Endothelial cell of umbilical vein (primary cell): ENCODE measurements around the gene PHLDB2. TPM values are rescaled to one million over a fixed set of nuclear protein-coding genes. Genes with fewer than 3 reads are reported as not detected.

Experiments
- BruUV-seq: library from RNA; stranded (reverse); fragments of 400-500 nt; replicated peaks from 2 replicates; lab custom pipeline; 2021; lab: Mats Ljungman, UMichigan
- CTCF ChIA-PET: fragments of 300-600, 350-600 bp; sonication (Branson Sonifier 250); formaldehyde crosslinking; loops from one replicate; lab custom pipeline; 2021; ENCODE audit warnings: antibody characterized with exemption, inconsistent platforms; lab: Charles Lee
- POLR2A ChIA-PET: fragments of 300-600, 350-600 bp; sonication (Branson Sonifier 250); formaldehyde crosslinking; loops from one replicate; lab custom pipeline; 2021; ENCODE audit warnings: antibody characterized with exemption, inconsistent platforms; lab: Charles Lee
- DNase-seq: peaks from one replicate; pipeline ENCODE4 v3.0.0-alpha.2; 2011; ENCODE audit warnings: low read depth, low spot score
- FAIRE-seq: peaks from 2 replicates; lab custom pipeline; 2011; peaks lifted over from hg19 to GRCh38; lab: Jason Lieb, UNC
- H2AFZ ChIP-seq: 2 replicates; pipeline ENCODE4 v1.6.0; 2012; ENCODE audit warnings: low read depth, low read length, control low read depth, inconsistent platforms
- H3K27ac ChIP-seq: 2 replicates; pipeline ENCODE4 v1.5.1; 2011; ENCODE audit warnings: low read depth, mild to moderate bottlenecking, control low read depth, low read length, moderate library complexity; ENCODE audit not compliant: insufficient read depth
- H3K27me3 ChIP-seq, 2 experiments: 2 replicates each; pipeline versions ENCODE4 v1.6.0 to v1.6.1; 2011; ENCODE audit warnings: low read length in 2 of 2, mixed read lengths in 1 of 2; ENCODE audit not compliant: control insufficient read depth in 2 of 2, insufficient read depth in 2 of 2
- H3K36me3 ChIP-seq, 2 experiments: 2 replicates in 1 of 2; 3 replicates in 1 of 2; pipeline ENCODE4 v1.5.1; 2011; ENCODE audit warnings: low read length in 2 of 2, mild to moderate bottlenecking in 1 of 2, moderate library complexity in 1 of 2; ENCODE audit not compliant: control insufficient read depth in 2 of 2, insufficient read depth in 2 of 2; ENCODE audit errors: extremely low read depth in 1 of 2
- H3K4me1 ChIP-seq: 3 replicates; pipeline ENCODE4 v1.5.1; 2011; ENCODE audit warnings: mild to moderate bottlenecking, low read length; ENCODE audit not compliant: control insufficient read depth, insufficient read depth; ENCODE audit errors: extremely low read depth
- H3K4me2 ChIP-seq: 2 replicates; pipeline ENCODE4 v1.6.1; 2011; ENCODE audit warnings: low read length, control low read depth, mixed read lengths; ENCODE audit not compliant: insufficient read depth
- H3K4me3 ChIP-seq, 3 experiments: fragments of 200-600 bp in 1 of 3; sonication (generic), shearing (Covaris generic) in 1 of 3; replicated peaks in 1 of 3; 2 replicates each; pipeline ENCODE4 v1.5.1; 2011 to 2016; ENCODE audit warnings: control low read depth in 3 of 3, low read length in 3 of 3, mild to moderate bottlenecking in 2 of 3, inconsistent platforms in 1 of 3, low read depth in 1 of 3, moderate library complexity in 1 of 3; ENCODE audit not compliant: insufficient read depth in 1 of 3
- H3K79me2 ChIP-seq: 2 replicates; pipeline ENCODE4 v1.6.0; 2012; ENCODE audit warnings: low read length, inconsistent platforms; ENCODE audit not compliant: control insufficient read depth, insufficient read depth
- H3K9ac ChIP-seq: replicated peaks from 2 replicates; pipeline ENCODE3; 2011; ENCODE audit warnings: low read length, control low read depth; ENCODE audit not compliant: insufficient read depth; ENCODE audit errors: extremely low read depth
- H3K9me1 ChIP-seq: replicated peaks from 3 replicates; pipeline ENCODE4 v1.6.0; 2011; ENCODE audit warnings: mild to moderate bottlenecking, low read length; ENCODE audit not compliant: control insufficient read depth, insufficient read depth; ENCODE audit errors: extremely low read depth
- H3K9me3 ChIP-seq: replicated peaks from 2 replicates; pipeline ENCODE4 v1.5.1; 2012; ENCODE audit warnings: low read length, inconsistent platforms; ENCODE audit not compliant: control insufficient read depth, insufficient read depth
- H4K20me1 ChIP-seq: replicated peaks from 2 replicates; pipeline ENCODE3; 2011; ENCODE audit warnings: mild to moderate bottlenecking, low read length; ENCODE audit not compliant: control insufficient read depth, insufficient read depth; ENCODE audit errors: extremely low read depth
- CTCF ChIP-seq, 2 donors: IDR thresholded peaks; 1 replicate in 1 of 2; 2 replicates in 1 of 2; pipeline ENCODE4 v1.5.1; 2011; ENCODE audit warnings: low read length in 2 of 2, mild to moderate bottlenecking in 2 of 2, moderate library complexity in 2 of 2, control low read depth in 1 of 2, inconsistent platforms in 1 of 2, low read depth in 1 of 2; ENCODE audit not compliant: insufficient read depth in 1 of 2; ENCODE audit errors: extremely low read depth in 1 of 2
- EZH2 ChIP-seq: IDR thresholded peaks from 2 replicates; pipeline ENCODE4 v1.6.1; 2012; ENCODE audit warnings: borderline replicate concordance, low read depth, mild to moderate bottlenecking, moderate library complexity, low read length, inconsistent platforms; ENCODE audit not compliant: severe bottlenecking
- FOS ChIP-seq: IDR thresholded peaks from 2 replicates; pipeline ENCODE4 v1.6.1; 2011; ENCODE audit warnings: mild to moderate bottlenecking, low read length, moderate library complexity, borderline replicate concordance; ENCODE audit not compliant: insufficient read depth
- GATA2 ChIP-seq: IDR thresholded peaks from 2 replicates; pipeline ENCODE4 v1.7.0; 2011; ENCODE audit warnings: low read depth, mild to moderate bottlenecking, moderate library complexity, mixed read lengths, low read length; ENCODE audit not compliant: insufficient read length, insufficient read depth
- JUN ChIP-seq: IDR thresholded peaks from 2 replicates; pipeline ENCODE4 v1.6.1; 2011; ENCODE audit warnings: borderline replicate concordance, low read depth; ENCODE audit not compliant: insufficient read length, insufficient read depth
- MAX ChIP-seq: IDR thresholded peaks from 2 replicates; pipeline ENCODE4 v1.6.1; 2011; ENCODE audit not compliant: insufficient read depth, insufficient read length
- MYC ChIP-seq: IDR thresholded peaks from one replicate; pipeline ENCODE4 v1.6.1; 2011; ENCODE audit warnings: mild to moderate bottlenecking, low read depth, low read length
- POLR2A ChIP-seq: IDR thresholded peaks from 2 replicates; pipeline ENCODE4 v1.6.1; 2012; ENCODE audit warnings: low read depth, mild to moderate bottlenecking, control low read depth, low read length
- POLR2AphosphoS5 ChIP-seq: IDR thresholded peaks from 2 replicates; pipeline ENCODE4 v1.6.1; 2012; ENCODE audit warnings: low read depth, mild to moderate bottlenecking, control low read depth, low read length, moderate library complexity; ENCODE audit not compliant: insufficient read depth
- dilution Hi-C: fragments of 300-500 bp; cut with MboI; formaldehyde crosslinking; loops from one replicate; pipeline ENCODE4 v1.15.0; 2019; ENCODE audit warnings: low sequenced_read_pairs; ENCODE audit not compliant: extremely low pct_ligation_motif_present
- intact Hi-C: fragments of 100-400 bp; cut with micrococcal nuclease; formaldehyde crosslinking; loops from one replicate; pipeline ENCODE4 v1.10.0; 2022
- polyA plus RNA-seq, 4 experiments: library from polyadenylated mRNA; depleted of rRNA in 3 of 4; stranded (reverse) in 3 of 4; unstranded in 1 of 4; fragments of >200 nt; gene quantifications; 2 replicates each; pipeline versions ENCODE4 v1.2.1 to v1.2.3, GENCODE V29; 2011 to 2012; ENCODE audit warnings: missing spikeins in 1 of 4
- total RNA-seq: library from RNA; stranded (reverse); gene quantifications from 2 replicates; pipeline ENCODE4 v1.2.3, GENCODE V29; 2021

PHLDB2 gene
- total and polyA plus RNA-seq, 2 donors (not counting 3 experiments of a cell fraction or from before 2014, with no cell fraction given): 22.4 to 104 TPM

- no TSS peak for BruUV-seq
- dilution Hi-C loops (loop anchor here (25.0 kb wide), 1 partner anchor 113 kb away; no protein-coding TSS in a partner anchor), intact Hi-C loops (no loop called here)
- peak overlapping the region; percentile 90 for H3K27ac ChIP-seq
- no peak overlapping the region for H3K9ac ChIP-seq
- CTCF ChIA-PET: interaction anchor here (1.3 to 1.6 kb wide), 3 partner anchors 8 to 14 kb away, joined by 3 to 15 read pairs (median 10); no protein-coding TSS in a partner anchor
- FAIRE-seq (no peak), DNase-seq (peak; percentile 69)
- H3K27me3 ChIP-seq: no peaks in the 10 kb centered on the region
- H3K79me2 ChIP-seq: no peaks in the 10 kb centered on the region
- no peaks in the 10 kb centered on the region for H4K20me1 ChIP-seq
- no peak overlapping the region for H2AFZ ChIP-seq
- POLR2A ChIA-PET: no interaction called here
- H3K4me2 ChIP-seq: no peak overlapping the region
- TF ChIP-seq FOS (no peak), POLR2AphosphoS5 (no peak), CTCF (IDR thresholded peaks at IDR 0.05; ENCODE audit: extremely low read depth in 1 of 2, insufficient read depth in 1 of 2, low read depth in 1 of 2, low read length in 2 of 2) (no peak)
- no peaks in the 10 kb centered on the region for H3K36me3 ChIP-seq
- peaks cover 60% of the 10 kb centered on the region for H3K4me1 ChIP-seq
- no peak overlapping the region for H3K4me3 ChIP-seq
- H3K9me1 ChIP-seq: no peaks in the 10 kb centered on the region
- no peaks in the 10 kb centered on the region for H3K9me3 ChIP-seq
Observed at GRCh38 chr3:111850537-111850936, 8.5 kb upstream of the PHLDB2 start.

- Histone ChIP-seq H3K9me1 (no peaks in the 10 kb centered on the region), H3K9me3 (no peaks in the 10 kb centered on the region), H4K20me1 (no peaks in the 10 kb centered on the region), H2AFZ (no peak overlapping the region), H3K36me3 (no peaks in the 10 kb centered on the region), H3K4me3 (peak overlapping the region in 1 of 3 experiments; percentile 16), H3K4me2 (peak overlapping the region; percentile 67), H3K4me1 (peaks cover 50% of the 10 kb centered on the region), H3K27ac (peak overlapping the region; percentile 90), H3K79me2 (no peaks in the 10 kb centered on the region), H3K9ac (peak overlapping the region; percentile 79), H3K27me3 (no peaks in the 10 kb centered on the region)
- TF ChIP-seq POLR2AphosphoS5 (peak; percentile 90), POLR2A (peak; percentile 83), MYC (no peak), EZH2 (no peak), GATA2 (peak; percentile 100), FOS (peak; percentile 87), CTCF (IDR thresholded peaks at IDR 0.05; ENCODE audit: extremely low read depth in 1 of 2, insufficient read depth in 1 of 2, low read depth in 1 of 2, low read length in 2 of 2) (no peak), JUN (peak; percentile 90), MAX (no peak)
- FAIRE-seq: peak; percentile 94
- intact Hi-C loops: loop anchor here (1.0 kb wide), 3 partner anchors 9 to 103 kb away; no protein-coding TSS in a partner anchor
- DNase-seq: peak; percentile 93
- dilution Hi-C loops: loop anchor here (25.0 kb wide), 1 partner anchor 114 kb away; no protein-coding TSS in a partner anchor
- no TSS peak for BruUV-seq
- CTCF ChIA-PET: interaction anchor here (0.7 to 1.6 kb wide), 10 partner anchors 9 to 136 kb away, joined by 3 to 15 read pairs (median 4); partner anchors contain the start of gene ABHD10
- POLR2A ChIA-PET: interaction anchor here (0.6 to 1.0 kb wide), 4 partner anchors 9 to 127 kb away, joined by 3 to 6 read pairs (median 4); partner anchors contain the start of gene ABHD10
Observed at GRCh38 chr3:111851511-111851954, 7.5 kb upstream of the PHLDB2 start.
